Measurements from ENCODE around the gene TEX52.
A peak's percentile ranks its signal among the peaks of the same experiment; 100 is the strongest.

TEX52 gene

DNA sequence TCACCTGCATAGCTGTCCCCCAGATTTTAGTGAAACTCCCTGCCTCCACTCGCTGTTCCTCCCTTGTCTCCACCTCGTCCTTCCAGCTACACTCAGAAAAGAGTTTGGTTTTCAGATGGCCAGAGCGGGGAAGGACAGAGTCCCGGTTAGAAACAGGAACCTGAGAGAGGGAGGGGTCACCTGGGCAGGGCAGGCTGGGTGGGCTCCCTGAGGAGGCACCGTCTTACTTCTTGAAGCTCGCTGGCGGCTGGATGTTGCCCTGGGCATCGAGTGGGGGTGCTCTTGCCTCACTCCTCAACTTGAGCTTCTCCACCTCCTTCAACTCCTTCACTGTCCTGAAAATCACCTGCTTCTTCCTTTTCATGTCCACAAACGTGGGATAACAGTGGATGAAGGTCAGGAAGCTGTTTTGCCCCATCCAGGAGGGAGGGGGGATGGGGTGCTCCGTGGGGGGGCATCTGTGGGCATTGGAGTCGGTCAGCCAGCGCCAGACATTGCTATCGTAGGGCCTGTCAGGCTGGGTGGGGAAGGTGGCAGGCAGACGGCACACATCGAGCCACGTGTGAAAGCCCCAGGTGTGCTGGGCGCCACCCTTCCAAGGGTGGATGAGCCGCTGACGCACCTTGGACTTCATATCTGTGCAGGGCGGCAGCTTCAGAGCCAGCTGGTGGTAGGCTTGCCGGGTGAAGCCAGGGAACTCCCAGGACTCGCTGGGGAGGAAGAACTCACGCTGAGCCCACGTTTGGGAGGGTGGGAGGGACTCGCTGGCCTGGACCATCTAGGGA lies 2.0 kb downstream of the TEX52 start:
- TF ChIP-seq, protein P1, sequence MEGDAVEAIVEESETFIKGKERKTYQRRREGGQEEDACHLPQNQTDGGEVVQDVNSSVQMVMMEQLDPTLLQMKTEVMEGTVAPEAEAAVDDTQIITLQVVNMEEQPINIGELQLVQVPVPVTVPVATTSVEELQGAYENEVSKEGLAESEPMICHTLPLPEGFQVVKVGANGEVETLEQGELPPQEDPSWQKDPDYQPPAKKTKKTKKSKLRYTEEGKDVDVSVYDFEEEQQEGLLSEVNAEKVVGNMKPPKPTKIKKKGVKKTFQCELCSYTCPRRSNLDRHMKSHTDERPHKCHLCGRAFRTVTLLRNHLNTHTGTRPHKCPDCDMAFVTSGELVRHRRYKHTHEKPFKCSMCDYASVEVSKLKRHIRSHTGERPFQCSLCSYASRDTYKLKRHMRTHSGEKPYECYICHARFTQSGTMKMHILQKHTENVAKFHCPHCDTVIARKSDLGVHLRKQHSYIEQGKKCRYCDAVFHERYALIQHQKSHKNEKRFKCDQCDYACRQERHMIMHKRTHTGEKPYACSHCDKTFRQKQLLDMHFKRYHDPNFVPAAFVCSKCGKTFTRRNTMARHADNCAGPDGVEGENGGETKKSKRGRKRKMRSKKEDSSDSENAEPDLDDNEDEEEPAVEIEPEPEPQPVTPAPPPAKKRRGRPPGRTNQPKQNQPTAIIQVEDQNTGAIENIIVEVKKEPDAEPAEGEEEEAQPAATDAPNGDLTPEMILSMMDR (IDR thresholded peaks at IDR 0.05; ENCODE audit: low read depth, low read length) = no peak
- Histone ChIP-seq H3K4me1 (no peaks in the 10 kb centered on the region), H3K4me3 (ENCODE audit: low read depth, low read length) (no peak overlapping the region), H3K36me3 (peaks cover 17% of the 10 kb centered on the region), H3K9me3 (no peaks in the 10 kb centered on the region), H3K27me3 (no peaks in the 10 kb centered on the region)
- no peak for DNase-seq

DNA sequence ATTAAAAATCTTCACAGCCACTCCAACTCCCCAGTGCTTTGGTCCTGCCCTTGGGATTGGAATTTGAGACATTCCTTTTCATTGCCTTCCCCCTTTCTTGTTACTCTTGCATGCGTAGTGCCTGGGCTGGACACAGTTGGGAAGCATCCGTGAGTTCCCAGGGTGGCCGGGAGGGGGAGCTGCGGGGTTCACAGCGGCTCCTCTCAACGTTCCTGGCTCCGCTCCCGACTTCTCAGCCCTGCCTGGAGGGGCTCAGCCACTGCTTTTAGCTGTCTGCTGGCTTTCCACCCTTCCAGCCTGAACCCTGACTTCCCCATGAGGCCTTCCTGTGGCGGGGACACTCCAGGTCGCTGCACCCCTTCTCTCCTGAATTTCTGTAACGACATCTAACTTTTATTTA lies 3.2 kb downstream of the TEX52 start:
- Histone ChIP-seq H3K9me3 (no peaks in the 10 kb centered on the region), H3K4me3 (ENCODE audit: low read depth, low read length) (no peak overlapping the region), H3K27me3 (no peaks in the 10 kb centered on the region), H3K4me1 (no peaks in the 10 kb centered on the region), H3K36me3 (peaks cover 6% of the 10 kb centered on the region)
- peak; percentile 89 for DNase-seq
- TF ChIP-seq, protein P1 (IDR thresholded peaks at IDR 0.05; ENCODE audit: low read depth, low read length) = peak; percentile 93

DNA sequence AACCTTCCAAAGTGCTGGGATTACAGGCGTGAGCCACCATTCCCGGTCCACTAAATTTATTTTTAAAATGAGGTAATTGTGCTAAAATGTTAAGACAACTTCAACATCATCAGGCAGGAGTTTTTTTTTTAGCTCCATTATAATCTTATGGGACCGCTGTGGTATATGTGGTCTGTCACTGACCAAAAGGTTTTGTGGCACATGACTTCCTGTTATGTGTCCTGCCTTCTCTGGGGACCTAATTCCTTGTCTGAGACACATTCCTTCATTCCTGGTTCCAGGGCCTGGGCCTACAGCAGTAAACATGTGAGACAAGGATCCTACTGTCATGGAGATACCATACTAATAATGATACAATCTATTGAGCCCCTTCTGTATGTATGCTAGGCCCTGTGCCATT lies 4.9 kb downstream of the TEX52 start:
- H3K36me3 ChIP-seq = no peaks in the 10 kb centered on the region
- TF ChIP-seq, protein P1 (IDR thresholded peaks at IDR 0.05; ENCODE audit: low read depth, low read length) = no peak
- no peak for DNase-seq
- H3K4me1 ChIP-seq = no peaks in the 10 kb centered on the region
- no peaks in the 10 kb centered on the region for H3K9me3 ChIP-seq
- no peaks in the 10 kb centered on the region for H3K27me3 ChIP-seq
- no peak overlapping the region for H3K4me3 ChIP-seq (ENCODE audit: low read depth, low read length)

DNA sequence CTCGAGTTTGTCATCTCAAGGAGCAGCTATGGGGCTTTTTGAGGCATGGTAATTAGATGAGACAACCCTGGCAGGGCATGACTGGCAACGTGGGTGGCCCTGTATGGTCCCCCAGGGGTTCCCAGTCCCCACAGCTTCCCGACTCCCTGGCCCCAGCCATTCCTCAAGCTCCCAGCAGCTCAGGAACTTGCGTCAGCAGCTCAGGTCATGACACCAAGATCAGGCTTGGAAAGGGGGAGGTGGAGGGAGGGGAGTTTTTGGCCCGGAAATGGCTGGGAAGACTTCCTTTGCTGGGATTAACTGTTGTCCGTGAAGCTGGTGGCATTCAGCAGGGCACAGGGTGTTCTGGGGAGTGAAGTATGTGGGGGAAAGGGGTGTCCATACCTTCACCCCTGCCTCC lies 11.6 kb downstream of the TEX52 start:
- no peaks in the 10 kb centered on the region for H3K9me3 ChIP-seq
- H3K36me3 ChIP-seq = no peaks in the 10 kb centered on the region
- H3K4me3 ChIP-seq (ENCODE audit: low read depth, low read length) = no peak overlapping the region
- H3K4me1 ChIP-seq = peaks cover 8% of the 10 kb centered on the region; the same call in 1 of the 2 replicates
- TF ChIP-seq, protein P1 (IDR thresholded peaks at IDR 0.05; ENCODE audit: low read depth, low read length) = no peak
- H3K27me3 ChIP-seq = no peaks in the 10 kb centered on the region
- no peak for DNase-seq

DNA sequence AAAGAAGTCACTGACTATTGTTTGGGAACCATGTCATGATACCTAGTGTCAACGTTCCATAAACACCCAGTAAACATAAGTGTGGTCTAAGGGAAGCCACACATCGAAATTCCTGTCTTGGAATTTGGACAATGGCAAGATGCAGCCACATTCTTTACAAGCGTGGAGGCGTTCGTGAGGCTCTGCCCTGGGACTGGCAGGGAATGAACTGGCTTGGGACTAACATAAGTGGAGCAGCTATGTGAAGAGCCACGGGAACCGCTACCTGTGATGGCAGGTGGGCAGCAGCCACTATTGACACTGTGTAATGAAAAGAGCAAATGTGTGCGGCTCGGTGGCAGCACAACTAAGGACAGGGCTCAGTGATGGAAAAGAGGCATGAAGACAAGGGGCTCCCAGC lies 12.1 kb downstream of the TEX52 start:
- TF ChIP-seq, protein P1 (IDR thresholded peaks at IDR 0.05; ENCODE audit: low read depth, low read length) = no peak
- Histone ChIP-seq H3K36me3 (no peaks in the 10 kb centered on the region), H3K4me1 (peaks cover 8% of the 10 kb centered on the region; the same call in 1 of the 2 replicates), H3K4me3 (ENCODE audit: low read depth, low read length) (no peak overlapping the region), H3K27me3 (no peaks in the 10 kb centered on the region), H3K9me3 (no peaks in the 10 kb centered on the region)
- no peak for DNase-seq

DNA sequence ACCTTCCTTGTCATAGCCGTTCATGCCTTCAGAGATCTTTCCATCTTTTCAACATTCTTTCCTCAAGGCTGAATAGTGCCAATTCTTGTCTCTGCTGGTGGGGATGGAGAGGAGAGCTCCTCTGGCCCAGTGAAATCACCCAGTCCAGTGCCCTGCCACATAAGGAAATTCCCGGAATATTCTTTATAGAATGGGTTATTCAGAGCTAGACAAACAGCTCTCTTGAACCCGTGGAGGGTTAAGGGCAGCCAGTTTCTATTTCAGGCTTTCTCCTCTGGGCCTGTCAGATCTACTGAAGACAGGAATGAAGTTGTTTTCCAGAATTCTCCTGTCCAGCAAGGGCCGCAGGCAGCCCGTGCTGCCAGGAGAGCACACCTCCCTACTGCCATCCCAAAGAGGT lies 13.9 kb downstream of the TEX52 start:
- H3K4me1 ChIP-seq = peaks cover 8% of the 10 kb centered on the region; the same call in 1 of the 2 replicates
- TF ChIP-seq, protein P1 (IDR thresholded peaks at IDR 0.05; ENCODE audit: low read depth, low read length) = no peak
- no peak for DNase-seq
- no peak overlapping the region for H3K4me3 ChIP-seq (ENCODE audit: low read depth, low read length)
- H3K36me3 ChIP-seq = no peaks in the 10 kb centered on the region
- no peaks in the 10 kb centered on the region for H3K27me3 ChIP-seq
- no peaks in the 10 kb centered on the region for H3K9me3 ChIP-seq
